Kidney (tissue), 14 donors: ENCODE results near the gene NTHL1. TPM values are rescaled to one million over a fixed set of nuclear protein-coding genes. Genes with fewer than 3 reads are reported as not detected.

Source experiments
- DNase-seq, 5 donors: peaks; one replicate each; pipeline ENCODE4 v3.0.0-alpha.2; 2013 to 2020
- FAIRE-seq: peaks from 2 replicates; lab custom pipeline; 2012; peaks lifted over from hg19 to GRCh38; lab: Jason Lieb, UNC
- H3K27ac ChIP-seq, 2 donors: one replicate each; pipeline ENCODE4 v1.7.0; 2013; ENCODE audit warnings: low read depth in 2 of 2, low read length in 2 of 2, inconsistent platforms in 1 of 2
- H3K27me3 ChIP-seq: one replicate; pipeline ENCODE4 v1.7.1; 2013; ENCODE audit warnings: low read length, inconsistent platforms; ENCODE audit not compliant: control insufficient read depth, insufficient read depth
- H3K36me3 ChIP-seq, 3 donors: one replicate each; pipeline versions ENCODE4 v1.7.0 to v1.7.1; 2013; ENCODE audit warnings: low read length in 3 of 3, control low read depth in 1 of 3, inconsistent platforms in 1 of 3; ENCODE audit not compliant: insufficient read depth in 3 of 3, control insufficient read depth in 2 of 3
- H3K4me1 ChIP-seq, 3 donors: one replicate each; pipeline versions ENCODE4 v1.7.0 to v1.7.1; 2013; ENCODE audit warnings: low read length in 3 of 3, inconsistent platforms in 1 of 3, low read depth in 1 of 3; ENCODE audit not compliant: control insufficient read depth in 2 of 3, insufficient read depth in 2 of 3
- H3K4me3 ChIP-seq, 3 donors: one replicate each; pipeline versions ENCODE4 v1.7.0 to v1.8.1; 2013; ENCODE audit warnings: low read length in 3 of 3, control low read depth in 1 of 3, inconsistent platforms in 1 of 3
- H3K9ac ChIP-seq, 3 donors: one replicate each; pipeline versions ENCODE4 v1.7.0 to v1.7.1; 2013; ENCODE audit warnings: low read length in 3 of 3, control low read depth in 1 of 3, inconsistent platforms in 1 of 3
- H3K9me3 ChIP-seq, 3 donors: one replicate each; pipeline versions ENCODE4 v1.7.0 to v1.7.1; 2013; ENCODE audit warnings: low read length in 3 of 3, control low read depth in 1 of 3, inconsistent platforms in 1 of 3; ENCODE audit not compliant: control insufficient read depth in 2 of 3, insufficient read depth in 1 of 3
- CTCF ChIP-seq: IDR thresholded peaks from 3 replicates; pipeline ENCODE4 v1.5.1; 2012; ENCODE audit warnings: mild to moderate bottlenecking, moderate library complexity, borderline replicate concordance; ENCODE audit not compliant: insufficient read depth; ENCODE audit errors: extremely low read depth
- intact Hi-C: fragments of 100-400 bp; cut with DNase I; formaldehyde crosslinking; loops from one replicate; pipeline ENCODE4 v1.11.1; 2022
- polyA plus RNA-seq: library from polyadenylated mRNA; stranded (reverse); fragments of 350-450 nt; fragmentation: Illumina TruSeq; extraction: RNeasy Lipid Tissue Mini Kit (QIAGEN cat#74804); gene quantifications from one replicate; pipeline ENCODE4 v1.2.3, GENCODE V29; 2014; ENCODE audit warnings: low read depth, low replicate concordance; ENCODE audit not compliant: insufficient read depth
- total RNA-seq: library from RNA; stranded (reverse); fragmentation: NEBNext Ultra II Directional; extraction: Animal tissue kit (Norgen Biotek cat#: 25700); gene quantifications from one replicate; pipeline ENCODE4 v1.2.1, GENCODE V29; 2021
- donor health status: control.
- donor health status: control.
- donor health status: control.
- donor health status: control.
- donor health status: control.
- donor health status: DM: yes; HTN: yes; CAD: no.
- donor health status: Normal renal cell carcinoma (clear cell type).

Gene NTHL1
- total and polyA plus RNA-seq, 2 donors from 2014 or later = 15.3 to 36.0 TPM

GRCh38 chr16:2095918-2096582 lies 48.4 kb upstream of the NTHL1 start:
- intact Hi-C loops = no loop called here
- H3K4me1 ChIP-seq = peaks cover 0 to 5% (median 3%) of the 10 kb centered on the region in 3 donors
- no peak overlapping the region for H3K4me3 ChIP-seq
- H3K27ac ChIP-seq = no peak overlapping the region
- DNase-seq (peak in 1 of 5 donors; percentile 28), FAIRE-seq (no peak)
- TF ChIP-seq CTCF = no peak
- no peak overlapping the region for H3K9ac ChIP-seq
- no peaks in the 10 kb centered on the region for H3K27me3 ChIP-seq
- H3K36me3 ChIP-seq = peaks cover 0 to 7% (median 2%) of the 10 kb centered on the region in 3 donors
- H3K9me3 ChIP-seq = no peaks in the 10 kb centered on the region

- DNase-seq (no peak), FAIRE-seq (no peak)
- Histone ChIP-seq H3K4me1 (peaks cover 0 to 5% (median 3%) of the 10 kb centered on the region in 3 donors), H3K9me3 (no peaks in the 10 kb centered on the region), H3K27ac (no peak overlapping the region), H3K9ac (no peak overlapping the region), H3K36me3 (peaks cover 0 to 7% (median 2%) of the 10 kb centered on the region in 3 donors), H3K27me3 (no peaks in the 10 kb centered on the region), H3K4me3 (no peak overlapping the region)
- no peak for TF ChIP-seq CTCF
- intact Hi-C loops = no loop called here
These were observed 47.8 kb upstream of the NTHL1 start for GRCh38 chr16:2095315-2095853.

GRCh38 chr16:2093793-2094192 lies 46.2 kb upstream of the NTHL1 start:
- peaks cover 0 to 17% (median 3%) of the 10 kb centered on the region in 3 donors for H3K4me1 ChIP-seq
- no peak overlapping the region for H3K27ac ChIP-seq
- intact Hi-C loops = no loop called here
- no peak overlapping the region for H3K4me3 ChIP-seq
- no peaks in the 10 kb centered on the region for H3K9me3 ChIP-seq
- no peaks in the 10 kb centered on the region for H3K27me3 ChIP-seq
- FAIRE-seq (no peak), DNase-seq (no peak)
- H3K9ac ChIP-seq = no peak overlapping the region
- no peak for TF ChIP-seq CTCF
- H3K36me3 ChIP-seq = peaks cover 0 to 8% (median 4%) of the 10 kb centered on the region in 3 donors
